ENCODE data around the gene TMEM183A.

TMEM183A gene

DNA sequence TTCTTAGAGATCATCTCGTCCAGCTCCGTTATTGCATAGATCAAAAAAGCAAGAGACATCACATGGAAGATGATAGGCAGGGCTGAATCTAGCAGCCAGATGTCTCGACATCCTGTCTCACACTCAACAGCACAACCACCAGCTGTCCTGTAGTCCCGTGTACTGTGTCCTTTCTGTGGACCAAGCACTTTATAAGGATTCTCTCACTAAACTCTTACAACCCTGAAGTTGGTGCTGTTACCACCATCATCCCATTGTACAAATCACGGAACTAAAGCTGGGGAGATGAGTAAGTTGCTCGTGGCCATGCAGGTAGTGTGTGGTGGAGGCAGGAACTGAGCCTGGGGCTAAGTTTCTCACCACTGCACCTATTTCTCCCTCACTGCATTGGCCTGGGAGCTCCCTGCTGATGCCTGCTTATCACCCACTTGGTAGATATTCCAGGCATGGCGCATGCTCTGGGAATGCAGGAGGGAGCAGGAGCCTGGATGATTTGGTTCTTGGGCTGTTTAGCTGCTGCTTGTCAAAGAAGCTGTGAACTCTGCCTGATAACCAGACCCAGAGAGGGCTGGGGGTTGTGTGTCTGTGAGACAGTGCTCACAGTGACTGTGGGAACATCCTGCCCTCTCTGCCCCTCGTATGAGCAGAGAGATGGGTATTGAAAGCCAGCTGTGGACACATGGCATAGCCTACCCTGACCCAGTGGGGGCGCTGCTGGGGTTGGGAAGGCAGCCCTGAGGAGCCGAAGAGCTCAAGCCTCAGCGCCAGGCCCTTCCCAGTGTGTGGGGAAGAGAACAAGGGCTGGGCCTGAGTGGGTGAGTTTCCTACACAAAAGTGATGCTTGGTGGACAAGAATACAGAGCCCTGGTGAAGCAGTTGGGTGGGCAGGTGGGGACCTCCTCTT is 32.7 kb downstream of the TMEM183A start:
- in situ Hi-C loops (cut with MboI; ENCODE audit: low sequenced_read_pairs), result loop anchor here (5.0 kb wide), 1 partner anchor 177 kb away; no protein-coding TSS in a partner anchor
- H3K4me1 ChIP-seq, result no peaks in the 10 kb centered on the region
- DNase-seq (ENCODE audit: low spot score in 2 of 2), result peak in 1 of 2 experiments; percentile 67

GRCh38 chr1:203040513-203041275 is 33.5 kb downstream of the TMEM183A start:
- in situ Hi-C loops (cut with MboI; ENCODE audit: low sequenced_read_pairs), result no loop called here
- Histone ChIP-seq H3K4me3 (no peak overlapping the region), H3K27me3 (ENCODE audit: low read depth) (no peaks in the 10 kb centered on the region), H3K4me1 (no peaks in the 10 kb centered on the region), H3K36me3 (replicated peaks) (no peaks in the 10 kb centered on the region), H3K9me3 (no peaks in the 10 kb centered on the region)
- DNase-seq (ENCODE audit: low spot score in 2 of 2), result no peak

More for the DNA sequence above, 32.7 kb downstream of the TMEM183A start:
- Histone ChIP-seq H3K27me3 (ENCODE audit: low read depth) (no peaks in the 10 kb centered on the region), H3K36me3 (replicated peaks) (no peaks in the 10 kb centered on the region), H3K4me3 (no peak overlapping the region), H3K9me3 (no peaks in the 10 kb centered on the region)

- no peaks in the 10 kb centered on the region for H3K27me3 ChIP-seq (ENCODE audit: low read depth)
Measured at GRCh38 chr1:203041351-203041932, 34.3 kb downstream of the TMEM183A start.

DNA sequence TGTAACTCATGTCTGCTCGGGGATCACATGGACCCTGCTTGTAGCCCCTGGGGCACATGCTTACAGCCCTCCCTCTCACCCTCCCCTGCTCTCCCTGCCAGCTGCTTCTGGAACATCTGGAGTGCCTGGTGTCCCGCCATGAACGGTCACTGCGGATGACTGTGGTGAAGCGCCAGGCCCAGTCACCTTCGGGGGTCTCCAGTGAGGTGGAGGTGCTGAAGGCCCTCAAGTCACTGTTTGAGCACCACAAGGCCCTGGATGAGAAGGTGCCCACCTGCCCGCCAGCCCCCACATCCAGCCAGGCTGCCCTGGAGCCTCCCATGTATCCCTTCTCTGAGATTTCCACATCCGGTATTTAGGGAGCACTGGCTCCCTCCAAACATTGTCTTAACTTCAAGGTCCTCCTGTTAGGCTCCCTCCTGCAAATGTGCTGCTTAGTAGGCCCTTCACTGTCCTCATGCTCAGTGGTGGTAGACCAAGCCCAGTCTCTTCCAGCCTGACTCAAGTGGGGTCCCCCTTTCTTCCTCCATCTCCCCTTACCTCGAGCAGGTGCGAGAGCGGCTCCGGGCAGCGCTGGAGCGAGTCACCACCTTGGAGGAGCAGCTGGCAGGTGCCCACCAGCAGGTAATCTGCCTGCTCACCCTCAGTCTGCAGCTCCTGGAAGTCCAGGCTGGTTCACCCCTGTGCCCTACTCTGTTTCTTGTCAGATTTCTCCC is 36.8 kb downstream of the TMEM183A start:
- Histone ChIP-seq H3K36me3 (replicated peaks) (no peaks in the 10 kb centered on the region), H3K9me3 (no peaks in the 10 kb centered on the region), H3K4me3 (no peak overlapping the region), H3K4me1 (no peaks in the 10 kb centered on the region), H3K27me3 (ENCODE audit: low read depth) (no peaks in the 10 kb centered on the region)
- in situ Hi-C loops (cut with MboI; ENCODE audit: low sequenced_read_pairs), result no loop called here
- no peak for DNase-seq (ENCODE audit: low spot score in 2 of 2)

More at GRCh38 chr1:203041351-203041932, 34.3 kb downstream of the TMEM183A start:
- no peak for DNase-seq (ENCODE audit: low spot score in 2 of 2)
- Histone ChIP-seq H3K4me1 (no peaks in the 10 kb centered on the region), H3K4me3 (no peak overlapping the region), H3K9me3 (no peaks in the 10 kb centered on the region), H3K36me3 (replicated peaks) (no peaks in the 10 kb centered on the region)
- in situ Hi-C loops (cut with MboI; ENCODE audit: low sequenced_read_pairs), result no loop called here

DNA sequence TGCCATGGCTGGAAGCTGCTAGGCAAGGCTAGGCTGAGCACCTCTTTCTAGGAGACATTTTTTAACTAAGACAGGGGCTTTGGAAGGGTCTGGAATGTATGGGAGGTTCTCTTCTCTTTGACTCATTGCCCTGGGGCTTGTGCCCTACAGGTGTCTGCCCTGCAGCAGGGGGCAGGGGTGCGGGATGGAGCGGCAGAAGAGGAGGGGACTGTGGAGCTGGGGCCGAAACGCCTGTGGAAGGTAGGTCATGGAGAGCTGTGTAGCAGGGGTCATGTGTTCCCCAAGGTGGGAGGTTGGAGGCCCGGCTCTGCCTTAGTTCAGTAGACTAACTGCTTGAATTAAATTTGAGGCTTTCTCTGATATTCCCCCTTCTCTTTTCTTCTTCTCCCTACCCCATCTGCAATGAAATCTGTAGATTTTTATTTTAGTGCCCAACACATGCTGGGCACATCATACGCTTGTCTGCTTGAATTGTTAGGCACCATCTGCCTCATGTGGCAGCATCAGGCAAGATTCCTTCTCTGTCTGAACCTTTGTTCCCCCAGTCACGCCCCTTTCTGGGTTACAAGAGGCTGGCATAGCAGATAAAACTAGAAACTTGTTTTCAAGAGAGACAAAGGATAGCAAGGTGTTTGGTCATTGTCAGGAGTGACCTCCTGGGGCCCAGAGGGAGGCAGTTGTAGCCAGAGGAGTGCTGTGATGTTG is 37.5 kb downstream of the TMEM183A start:
- no peak for DNase-seq (ENCODE audit: low spot score in 2 of 2)
- H3K4me1 ChIP-seq, result no peaks in the 10 kb centered on the region
- H3K9me3 ChIP-seq, result no peaks in the 10 kb centered on the region
- no peaks in the 10 kb centered on the region for H3K27me3 ChIP-seq (ENCODE audit: low read depth)
- H3K4me3 ChIP-seq, result no peak overlapping the region
- no peaks in the 10 kb centered on the region for H3K36me3 ChIP-seq (replicated peaks)
- in situ Hi-C loops (cut with MboI; ENCODE audit: low sequenced_read_pairs), result no loop called here

DNA sequence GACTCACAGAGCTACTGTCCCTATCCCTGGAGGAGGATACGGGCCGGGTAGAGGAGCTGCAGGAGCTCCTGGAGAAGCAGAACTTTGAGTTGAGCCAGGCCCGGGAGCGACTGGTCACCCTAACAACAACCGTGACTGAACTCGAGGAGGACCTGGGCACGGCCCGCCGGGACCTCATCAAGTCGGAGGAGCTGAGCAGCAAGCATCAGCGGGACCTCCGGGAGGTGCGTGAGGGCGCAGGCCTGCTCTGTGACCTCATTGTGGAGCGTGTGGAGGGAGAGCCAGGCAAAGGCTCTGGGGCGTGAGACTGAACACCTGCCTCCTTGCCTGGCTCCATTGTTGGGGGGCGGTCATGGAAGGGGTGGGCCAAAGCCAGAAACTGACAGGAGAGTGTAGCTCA is 38.2 kb downstream of the TMEM183A start:
- in situ Hi-C loops (cut with MboI; ENCODE audit: low sequenced_read_pairs), result no loop called here
- H3K27me3 ChIP-seq (ENCODE audit: low read depth), result no peaks in the 10 kb centered on the region

DNA sequence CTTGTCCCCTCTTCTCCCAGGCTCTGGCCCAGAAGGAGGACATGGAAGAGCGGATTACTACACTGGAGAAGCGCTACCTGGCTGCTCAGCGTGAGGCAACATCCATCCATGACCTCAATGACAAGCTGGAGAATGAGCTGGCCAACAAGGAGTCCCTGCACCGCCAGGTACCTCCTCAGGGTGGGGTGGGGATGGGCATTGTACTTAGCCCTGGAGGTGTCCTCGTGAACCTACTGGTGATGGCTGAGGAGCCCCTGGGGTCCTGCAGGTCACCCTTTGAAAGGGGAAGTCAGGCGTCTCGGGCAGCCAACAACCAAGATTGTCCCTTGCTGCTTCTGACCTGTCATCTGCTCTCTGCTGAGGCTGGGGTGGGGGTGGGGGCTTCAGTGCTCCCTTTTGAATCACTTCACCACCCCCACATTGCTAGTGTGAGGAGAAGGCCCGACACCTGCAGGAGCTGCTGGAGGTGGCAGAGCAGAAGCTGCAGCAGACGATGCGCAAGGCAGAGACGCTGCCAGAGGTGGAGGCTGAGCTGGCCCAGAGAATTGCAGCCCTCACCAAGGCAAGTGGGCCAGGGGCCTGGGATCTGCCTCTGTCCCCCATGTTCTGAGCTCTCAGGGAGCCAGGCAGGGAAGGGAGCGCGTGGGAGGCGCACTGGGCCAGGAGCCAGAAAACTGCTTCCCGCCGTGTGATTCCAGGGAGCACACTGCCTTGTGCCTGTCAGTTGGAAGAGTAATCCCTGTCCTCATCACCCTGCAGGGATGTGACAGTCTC is 38.8 kb downstream of the TMEM183A start:
- no peak for DNase-seq (ENCODE audit: low spot score in 2 of 2)
- in situ Hi-C loops (cut with MboI; ENCODE audit: low sequenced_read_pairs), result no loop called here
- no peaks in the 10 kb centered on the region for H3K9me3 ChIP-seq
- H3K27me3 ChIP-seq (ENCODE audit: low read depth), result no peaks in the 10 kb centered on the region
- no peak overlapping the region for H3K4me3 ChIP-seq
- H3K4me1 ChIP-seq, result no peaks in the 10 kb centered on the region
- H3K36me3 ChIP-seq (replicated peaks), result no peaks in the 10 kb centered on the region

More for the DNA sequence above, 38.2 kb downstream of the TMEM183A start:
- Histone ChIP-seq H3K9me3 (no peaks in the 10 kb centered on the region), H3K36me3 (replicated peaks) (no peaks in the 10 kb centered on the region), H3K4me3 (no peak overlapping the region), H3K4me1 (no peaks in the 10 kb centered on the region)
- DNase-seq (ENCODE audit: low spot score in 2 of 2), result no peak

GRCh38 chr1:203046984-203047630 is 39.9 kb downstream of the TMEM183A start:
- Histone ChIP-seq H3K4me1 (no peaks in the 10 kb centered on the region), H3K36me3 (replicated peaks) (no peaks in the 10 kb centered on the region), H3K9me3 (no peaks in the 10 kb centered on the region), H3K27me3 (ENCODE audit: low read depth) (no peaks in the 10 kb centered on the region), H3K4me3 (no peak overlapping the region)
- no peak for DNase-seq (ENCODE audit: low spot score in 2 of 2)
- in situ Hi-C loops (cut with MboI; ENCODE audit: low sequenced_read_pairs), result no loop called here

DNA sequence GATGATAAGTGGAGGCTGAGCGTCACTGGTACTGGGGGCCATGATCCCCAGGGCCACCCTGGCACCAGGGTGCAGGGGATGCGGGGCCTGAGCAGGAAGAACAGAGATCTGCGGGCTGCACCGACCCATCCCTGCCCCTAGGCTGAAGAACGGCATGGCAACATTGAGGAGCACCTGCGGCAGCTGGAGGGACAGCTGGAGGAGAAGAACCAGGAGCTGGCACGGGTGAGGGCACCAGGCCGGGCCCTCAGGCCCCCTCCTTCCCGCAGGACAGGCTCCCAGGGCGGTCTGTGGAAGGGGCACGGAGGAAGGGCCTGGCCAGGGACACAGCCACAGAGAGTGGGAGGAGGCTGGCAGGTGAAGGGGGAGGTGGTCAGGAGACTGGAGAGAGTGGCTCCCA is 40.9 kb downstream of the TMEM183A start:
- Histone ChIP-seq H3K27me3 (ENCODE audit: low read depth) (no peaks in the 10 kb centered on the region), H3K4me3 (no peak overlapping the region), H3K4me1 (no peaks in the 10 kb centered on the region), H3K9me3 (no peaks in the 10 kb centered on the region), H3K36me3 (replicated peaks) (no peaks in the 10 kb centered on the region)
- no peak for DNase-seq (ENCODE audit: low spot score in 2 of 2)
- in situ Hi-C loops (cut with MboI; ENCODE audit: low sequenced_read_pairs), result no loop called here

DNA sequence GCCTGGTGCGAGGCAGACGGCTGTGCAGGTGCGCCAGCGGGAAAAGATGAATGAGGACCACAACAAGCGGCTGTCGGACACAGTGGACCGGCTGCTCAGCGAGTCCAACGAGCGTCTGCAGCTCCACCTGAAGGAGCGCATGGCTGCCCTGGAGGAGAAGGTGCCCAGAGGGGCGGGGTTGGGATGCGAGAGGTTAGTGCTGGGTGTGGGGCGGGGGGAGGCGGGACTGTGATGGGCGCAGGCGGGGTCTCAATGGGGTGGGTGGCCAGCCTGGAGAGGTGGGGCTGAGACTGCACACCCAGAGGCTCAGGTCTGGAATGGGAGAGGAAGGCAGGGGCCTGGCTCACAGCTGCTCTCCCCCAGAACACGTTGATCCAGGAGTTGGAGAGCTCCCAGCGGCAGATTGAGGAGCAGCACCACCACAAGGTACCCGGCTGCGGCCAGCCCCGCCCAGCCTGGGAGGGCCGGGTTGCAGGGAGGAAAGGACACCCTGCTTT is 41.4 kb downstream of the TMEM183A start:
- Histone ChIP-seq H3K4me3 (no peak overlapping the region), H3K4me1 (no peaks in the 10 kb centered on the region), H3K36me3 (replicated peaks) (no peaks in the 10 kb centered on the region), H3K9me3 (no peaks in the 10 kb centered on the region), H3K27me3 (ENCODE audit: low read depth) (no peaks in the 10 kb centered on the region)
- in situ Hi-C loops (cut with MboI; ENCODE audit: low sequenced_read_pairs), result no loop called here
- DNase-seq (ENCODE audit: low spot score in 2 of 2), result no peak

- DNase-seq (ENCODE audit: low spot score in 2 of 2), result no peak
- Histone ChIP-seq H3K4me1 (peaks cover 1% of the 10 kb centered on the region), H3K4me3 (no peak overlapping the region), H3K36me3 (replicated peaks) (no peaks in the 10 kb centered on the region), H3K9me3 (no peaks in the 10 kb centered on the region), H3K27me3 (ENCODE audit: low read depth) (no peaks in the 10 kb centered on the region)
- in situ Hi-C loops (cut with MboI; ENCODE audit: low sequenced_read_pairs), result no loop called here
Measured at GRCh38 chr1:203049077-203049476, 41.9 kb downstream of the TMEM183A start.
